ENCODE data around the gene OLFML2A.

The OLFML2A gene

DNA sequence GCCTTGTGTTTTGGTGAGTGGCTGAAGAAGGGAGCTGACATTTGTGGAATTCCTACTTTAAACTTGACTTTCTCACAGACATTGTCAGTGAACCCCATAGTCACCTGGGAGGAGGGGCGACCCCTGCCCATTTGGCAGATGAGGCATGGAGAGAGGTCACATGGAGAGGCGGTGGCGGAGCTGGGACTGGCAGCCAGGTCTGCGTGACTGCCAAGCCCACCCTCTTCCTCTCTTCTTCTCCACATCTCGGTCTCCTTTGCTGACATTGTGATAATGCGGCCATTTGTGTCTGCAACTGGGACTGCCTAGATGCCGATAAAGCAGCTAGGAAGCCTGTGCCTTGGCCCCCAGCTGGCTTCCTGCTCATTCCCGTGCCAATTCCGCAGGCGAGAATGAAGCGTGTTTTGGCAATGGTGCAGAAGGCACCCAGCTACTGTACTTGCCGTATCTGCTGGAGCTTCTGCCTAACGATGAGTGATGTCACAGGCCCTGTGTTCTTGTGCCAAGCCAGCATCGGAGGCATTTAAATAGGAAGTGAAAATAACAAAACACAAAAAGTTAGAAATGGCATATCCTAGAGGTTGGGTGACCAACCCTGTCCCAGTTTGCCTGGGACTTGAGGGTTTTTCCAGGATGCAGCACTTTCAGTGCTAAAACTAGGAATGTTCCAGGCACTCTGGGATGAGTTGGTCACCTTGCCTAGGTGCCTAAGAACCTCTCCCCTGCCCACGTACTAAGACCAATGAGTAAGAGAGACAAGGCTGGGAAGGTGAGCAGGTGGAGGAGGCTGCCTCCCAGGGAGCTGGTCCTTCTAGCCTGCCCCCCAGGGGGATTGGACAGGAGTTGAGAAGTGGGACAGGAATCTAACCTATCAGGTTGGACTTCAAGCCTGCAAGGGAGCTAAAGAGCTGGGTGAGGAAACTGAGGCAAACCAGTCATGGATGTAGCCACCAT, 23.6 kb downstream of the OLFML2A start:
- no peak for DNase-seq

GRCh38 chr9:124801356-124801755, 24.4 kb downstream of the OLFML2A start:
- DNase-seq = no peak

- DNase-seq = no peak
These were observed 25.5 kb downstream of the OLFML2A start for GRCh38 chr9:124802426-124802825.

DNA sequence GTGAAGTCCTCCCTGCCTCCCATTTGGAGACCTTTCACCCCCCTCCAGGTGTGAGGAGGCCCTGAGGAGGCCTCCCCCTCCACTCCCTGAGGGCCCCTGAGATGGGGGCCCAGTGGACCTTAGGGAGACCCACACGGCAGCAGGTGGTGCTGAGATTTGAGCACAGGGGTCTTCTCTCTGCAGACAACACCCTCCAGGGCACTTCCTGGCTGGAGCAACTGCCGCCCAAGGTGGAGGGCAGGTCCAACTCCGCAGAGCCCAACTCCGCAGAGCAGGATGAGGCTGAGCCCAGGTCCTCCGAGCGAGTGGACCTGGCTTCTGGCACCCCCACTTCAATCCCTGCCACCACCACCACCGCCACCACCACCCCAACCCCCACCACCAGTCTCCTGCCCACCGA, 27.0 kb downstream of the OLFML2A start:
- DNase-seq = no peak

DNA sequence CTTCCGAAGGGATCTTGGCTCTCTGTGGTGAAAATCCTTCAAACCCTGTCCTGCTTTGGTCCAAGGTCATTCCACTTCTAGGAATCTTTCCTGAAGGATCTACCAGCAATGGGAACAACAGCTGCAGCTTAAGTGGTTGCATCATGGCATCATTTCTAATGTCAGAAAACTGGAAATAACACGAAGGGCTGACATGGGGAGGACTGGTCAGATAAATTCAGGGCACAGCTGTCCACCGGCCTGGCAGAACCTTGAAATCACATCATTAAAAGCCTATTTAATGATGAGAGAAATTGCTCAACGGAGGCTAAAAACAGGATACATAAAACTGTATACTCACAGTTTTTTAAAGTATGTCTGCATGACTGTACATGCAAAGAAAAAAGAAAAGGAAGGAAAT, 28.3 kb downstream of the OLFML2A start:
- no peak for DNase-seq

DNA sequence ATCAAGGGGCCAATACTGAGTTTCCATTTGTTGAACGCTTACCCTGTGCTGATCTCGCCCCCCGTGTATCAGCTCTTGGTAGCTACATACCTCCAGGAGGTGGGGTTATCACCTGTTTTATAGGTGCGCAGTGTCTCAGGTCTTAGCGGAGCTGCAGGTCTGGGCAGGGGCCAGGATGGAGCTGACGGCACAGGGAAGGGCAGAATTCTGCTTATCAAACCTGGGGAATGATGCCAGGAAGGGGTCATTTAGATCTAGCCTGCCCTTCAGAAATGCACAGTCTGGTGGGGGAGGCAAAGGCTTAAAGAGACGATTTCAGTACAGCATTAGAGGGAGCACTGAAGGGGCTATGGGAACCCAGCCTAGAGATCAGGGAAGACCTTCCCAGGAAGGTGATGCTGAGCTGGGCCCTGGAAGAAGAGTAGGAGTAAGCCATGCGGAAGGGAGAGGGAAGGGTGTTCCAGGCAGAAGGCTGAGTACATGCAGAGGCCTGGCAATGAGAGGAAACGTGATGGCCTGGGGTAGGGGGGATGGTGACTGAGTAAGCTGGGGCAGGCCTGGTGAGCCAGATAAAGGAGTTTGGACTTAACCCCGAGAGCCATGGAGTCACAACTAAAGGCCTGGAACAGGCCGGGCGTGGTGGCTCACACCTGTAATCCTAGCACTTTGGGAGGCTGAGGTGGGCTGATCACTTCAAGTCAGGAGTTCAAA, 31.5 kb downstream of the OLFML2A start:
- DNase-seq = no peak

GRCh38 chr9:124809211-124809610, 32.3 kb downstream of the OLFML2A start:
- DNase-seq = no peak

- DNase-seq = no peak
These were observed 33.0 kb downstream of the OLFML2A start for GRCh38 chr9:124809741-124810500.

GRCh38 chr9:124810663-124811355, 33.9 kb downstream of the OLFML2A start:
- no peak for DNase-seq

DNA sequence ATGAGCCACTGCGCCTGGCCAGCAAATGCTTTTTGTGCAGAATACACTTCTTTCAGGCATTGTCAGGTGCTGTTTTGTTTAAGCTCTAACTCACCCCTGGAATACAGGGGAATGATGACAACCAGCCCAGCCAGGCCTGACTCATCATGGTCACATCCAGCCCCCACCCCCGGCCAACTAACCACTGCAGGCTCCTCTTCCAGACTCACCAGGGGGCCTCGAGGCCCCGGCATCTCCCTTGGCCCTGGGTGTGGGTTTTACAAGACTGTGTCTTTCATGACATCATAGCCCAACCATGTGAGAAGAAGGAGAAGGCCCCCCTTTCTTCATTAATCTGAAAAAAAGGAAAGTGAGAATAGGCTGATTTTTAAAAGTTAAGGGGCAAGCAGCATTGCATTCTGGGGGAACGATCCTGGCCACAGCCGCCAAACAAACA, 35.5 kb downstream of the OLFML2A start:
- DNase-seq = no peak

GRCh38 chr9:124813041-124813440, 36.1 kb downstream of the OLFML2A start:
- DNase-seq = no peak

GRCh38 chr9:124813501-124814163, 36.7 kb downstream of the OLFML2A start:
- DNase-seq = no peak

DNA sequence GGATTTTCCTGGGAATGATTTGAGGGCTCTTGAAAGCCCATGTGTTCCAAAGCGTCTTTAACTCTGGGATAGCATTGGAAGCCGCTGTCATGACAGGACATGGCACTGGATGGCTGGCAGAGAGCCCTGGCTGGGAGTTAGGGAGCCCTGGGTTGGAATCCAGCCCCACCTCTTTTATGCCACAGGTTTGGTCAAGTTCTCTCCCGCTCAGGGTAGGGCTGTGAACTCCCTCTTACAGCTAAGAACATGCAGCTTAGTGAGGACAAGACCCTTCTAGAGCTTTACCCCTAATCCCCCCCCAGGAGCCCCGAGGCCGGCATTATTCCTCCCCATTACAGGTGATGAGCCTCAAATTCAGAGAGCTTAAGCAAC, 37.2 kb downstream of the OLFML2A start:
- DNase-seq = no peak

- no peak for DNase-seq
These were observed 38.7 kb downstream of the OLFML2A start for GRCh38 chr9:124815601-124816000.

DNA sequence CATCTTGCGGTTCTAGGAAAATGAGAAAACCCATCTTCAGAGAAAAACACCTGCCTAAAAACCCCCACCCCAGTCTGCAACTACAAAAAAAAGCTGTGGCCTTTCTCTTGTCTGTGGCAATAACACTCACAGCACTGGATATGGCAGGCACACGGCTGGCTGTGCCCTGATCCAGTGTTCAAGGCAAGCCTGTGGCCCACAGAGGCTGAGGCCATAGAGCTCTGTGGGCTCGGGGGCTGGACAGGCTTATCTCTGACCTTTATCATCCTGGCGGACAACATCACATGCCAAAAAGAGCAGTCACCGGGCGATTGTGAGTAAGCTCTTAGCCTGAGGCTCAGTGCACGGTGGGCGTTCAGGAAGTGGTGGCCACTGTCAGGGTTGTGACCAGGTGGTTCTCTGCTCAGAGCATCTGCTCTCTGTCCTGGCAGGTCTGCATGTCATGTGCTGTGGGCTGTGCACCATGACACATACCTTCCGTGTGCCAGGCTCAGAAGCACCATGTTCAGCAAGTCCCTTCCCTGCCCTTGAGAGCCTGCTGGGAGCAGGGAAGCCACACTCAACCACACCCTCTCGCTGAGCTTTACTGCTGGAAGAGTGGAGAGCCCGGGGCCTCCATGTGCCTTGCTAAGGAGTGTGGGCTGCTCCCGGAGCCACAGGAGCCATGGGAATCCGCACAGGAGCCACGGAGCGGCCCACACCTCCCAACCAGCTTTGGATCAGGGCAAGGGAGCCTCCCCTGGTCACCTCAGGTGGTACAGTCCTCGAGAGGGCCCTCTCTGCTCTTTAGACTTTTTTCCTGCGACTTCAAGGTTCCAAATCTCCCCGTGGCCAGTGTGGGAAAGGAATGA, 41.7 kb downstream of the OLFML2A start:
- DNase-seq = peak; percentile 13

DNA sequence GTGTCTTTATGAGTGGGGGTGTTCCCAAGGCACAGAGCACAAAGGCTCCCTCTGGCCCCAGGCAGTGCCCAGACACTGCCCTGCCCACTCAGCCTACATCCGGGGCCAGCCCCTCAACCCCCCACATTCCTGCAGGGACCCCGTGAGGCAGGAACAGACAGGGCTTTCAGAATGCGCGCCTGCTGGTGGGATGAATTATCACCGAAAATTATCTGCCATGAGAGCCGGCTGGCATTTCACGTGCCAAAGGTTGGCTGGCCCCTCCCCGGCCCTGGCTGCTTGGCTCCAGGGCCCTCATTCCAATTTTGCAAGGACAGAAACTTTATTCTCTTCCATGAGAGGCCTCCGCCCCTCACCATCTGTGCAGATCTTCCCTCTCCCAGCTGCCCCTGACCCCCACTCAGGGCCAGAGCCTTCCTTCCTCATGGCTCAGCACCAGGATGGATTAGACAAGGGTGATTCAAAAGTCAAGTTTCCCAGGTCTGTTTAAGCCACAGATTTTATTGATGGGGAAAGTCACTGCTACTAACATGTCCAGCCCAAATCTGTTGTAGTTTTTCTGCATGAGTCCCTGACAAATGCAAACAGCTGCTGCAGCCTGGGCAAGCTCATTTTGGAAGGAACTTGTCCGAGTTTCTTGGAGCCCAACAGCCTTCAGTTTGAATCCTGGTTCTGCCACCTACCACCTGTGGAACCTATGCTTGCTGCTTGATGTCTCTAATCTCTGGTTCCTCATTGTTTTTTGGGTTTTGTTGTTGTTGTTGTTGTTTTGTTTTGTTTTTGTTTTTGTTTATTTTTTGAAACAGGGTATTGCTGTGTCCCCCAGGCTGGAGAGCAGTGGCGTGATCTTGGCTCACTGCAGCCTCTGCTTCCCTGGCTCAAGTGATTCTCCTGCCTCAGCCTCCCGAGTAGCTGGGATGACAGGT, 44.0 kb downstream of the OLFML2A start:
- no peak for DNase-seq

- DNase-seq = no peak
These were observed 51.8 kb downstream of the OLFML2A start for GRCh38 chr9:124828489-124829333.

DNA sequence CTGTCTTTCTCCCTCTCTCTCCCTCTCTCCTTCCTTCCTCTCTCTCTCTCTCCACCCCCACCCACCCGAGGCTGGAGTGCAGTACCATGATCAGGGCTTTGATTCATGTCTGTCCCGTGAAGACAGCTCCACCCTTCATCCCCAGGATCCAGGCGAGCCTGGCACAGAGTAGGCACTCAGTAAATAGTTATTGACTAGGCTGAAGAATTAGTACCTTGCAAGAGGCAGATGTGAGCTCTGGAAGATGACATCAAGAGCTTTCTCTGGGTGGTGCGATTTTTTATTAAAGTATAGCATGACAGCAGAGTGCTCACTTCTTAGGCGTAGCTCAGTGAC, 52.4 kb downstream of the OLFML2A start:
- DNase-seq = no peak

- DNase-seq = no peak
These were observed 53.7 kb downstream of the OLFML2A start for GRCh38 chr9:124830593-124830992.
